T1000 (cell line): ENCODE results near the gene COL2A1.

Experiments used
- DNase-seq: peaks from one replicate; lab custom pipeline; 2025; ENCODE audit warnings: mixed read lengths; lab: John Stamatoyannopoulos, UW

Gene COL2A1

GRCh38 chr12:47989666-47990065, 14.6 kb downstream of the COL2A1 start:
- no peak for DNase-seq

- DNase-seq = no peak
Measured at GRCh38 chr12:47989023-47989417, 15.3 kb downstream of the COL2A1 start.

GRCh38 chr12:47988073-47989022, 15.9 kb downstream of the COL2A1 start:
- DNase-seq = no peak

- no peak for DNase-seq
Measured at GRCh38 chr12:47987411-47988072, 16.7 kb downstream of the COL2A1 start.

GRCh38 chr12:47986832-47987231, 17.4 kb downstream of the COL2A1 start:
- no peak for DNase-seq

GRCh38 chr12:47986291-47986660, 18.0 kb downstream of the COL2A1 start:
- no peak for DNase-seq

GRCh38 chr12:47985596-47986290, 18.5 kb downstream of the COL2A1 start:
- no peak for DNase-seq

- DNase-seq = no peak
Measured at GRCh38 chr12:47984331-47984801, 19.9 kb downstream of the COL2A1 start.

- no peak for DNase-seq
Measured at GRCh38 chr12:47983541-47984115, 20.6 kb downstream of the COL2A1 start.

GRCh38 chr12:47982770-47983169, 21.5 kb downstream of the COL2A1 start:
- DNase-seq = no peak

GRCh38 chr12:47982311-47982710, 22.0 kb downstream of the COL2A1 start:
- DNase-seq = no peak

GRCh38 chr12:47981496-47982260, 22.6 kb downstream of the COL2A1 start:
- no peak for DNase-seq

- DNase-seq = no peak
Measured at GRCh38 chr12:47980779-47981495, 23.3 kb downstream of the COL2A1 start.

- DNase-seq = no peak
Measured at GRCh38 chr12:47980197-47980596, 24.1 kb downstream of the COL2A1 start.

GRCh38 chr12:47979686-47980085, 24.6 kb downstream of the COL2A1 start:
- DNase-seq = no peak

- no peak for DNase-seq
Measured at GRCh38 chr12:47979166-47979565, 25.1 kb downstream of the COL2A1 start.

- DNase-seq = no peak
Measured at GRCh38 chr12:47978598-47978873, 25.7 kb downstream of the COL2A1 start.

GRCh38 chr12:47977772-47978597, 26.3 kb downstream of the COL2A1 start:
- no peak for DNase-seq

GRCh38 chr12:47977046-47977771, 27.1 kb downstream of the COL2A1 start:
- DNase-seq = no peak
